Activated naive CD4-positive, alpha-beta T cell treated with anti-CD3 and anti-CD28 coated beads, Interleukin-2, amount 50 U/mL, for 16 hours (primary cell): Measurements from ENCODE around the gene BDKRB1.
A peak's percentile ranks its signal among the peaks of the same experiment; 100 is the strongest.

ENCODE experiments used
- DNase-seq: peaks from one replicate; pipeline ENCODE4 v3.0.0-alpha.2; 2020

The BDKRB1 gene

GRCh38 chr14:96263347-96264199 lies 7.6 kb downstream of the BDKRB1 start:
- no peak for DNase-seq

- no peak for DNase-seq
Observed at GRCh38 chr14:96264200-96264553, 8.2 kb downstream of the BDKRB1 start.

- no peak for DNase-seq
Observed at GRCh38 chr14:96264853-96265252, 8.8 kb downstream of the BDKRB1 start.

GRCh38 chr14:96265383-96266095 lies 9.5 kb downstream of the BDKRB1 start:
- no peak for DNase-seq

- no peak for DNase-seq
Observed at GRCh38 chr14:96267336-96267735, 11.3 kb downstream of the BDKRB1 start.

- DNase-seq = no peak
Observed at GRCh38 chr14:96267916-96268315, 11.9 kb downstream of the BDKRB1 start.

- no peak for DNase-seq
Observed at GRCh38 chr14:96268431-96269358, 12.7 kb downstream of the BDKRB1 start.

- DNase-seq = no peak
Observed at GRCh38 chr14:96269359-96269710, 13.3 kb downstream of the BDKRB1 start.

- no peak for DNase-seq
Observed at GRCh38 chr14:96270565-96271420, 14.8 kb downstream of the BDKRB1 start.

GRCh38 chr14:96271421-96271762 lies 15.4 kb downstream of the BDKRB1 start:
- DNase-seq = no peak

- no peak for DNase-seq
Observed at GRCh38 chr14:96272777-96273473, 16.9 kb downstream of the BDKRB1 start.

- DNase-seq = no peak
Observed at GRCh38 chr14:96273629-96274028, 17.6 kb downstream of the BDKRB1 start.

- DNase-seq = no peak
Observed at GRCh38 chr14:96274122-96274521, 18.1 kb downstream of the BDKRB1 start.

- DNase-seq = no peak
Observed at GRCh38 chr14:96274543-96274942, 18.5 kb downstream of the BDKRB1 start.

- DNase-seq = peak; percentile 74
Observed at GRCh38 chr14:96275177-96276112, 19.4 kb downstream of the BDKRB1 start.

GRCh38 chr14:96277890-96278289 lies 21.9 kb downstream of the BDKRB1 start:
- no peak for DNase-seq

- no peak for DNase-seq
Observed at GRCh38 chr14:96279564-96279963, 23.6 kb downstream of the BDKRB1 start.

- DNase-seq = no peak
Observed at GRCh38 chr14:96280104-96280503, 24.1 kb downstream of the BDKRB1 start.

GRCh38 chr14:96281486-96281885 lies 25.5 kb downstream of the BDKRB1 start:
- DNase-seq = no peak

GRCh38 chr14:96284008-96284407 lies 28.0 kb downstream of the BDKRB1 start:
- no peak for DNase-seq

GRCh38 chr14:96284430-96284829 lies 28.4 kb downstream of the BDKRB1 start:
- DNase-seq = no peak
